Measurements from ENCODE around the gene DMRTB1. TPM values are rescaled to one million over a fixed set of nuclear protein-coding genes. Genes with fewer than 3 reads are reported as not detected.

DMRTB1 gene
- total and polyA plus RNA-seq, 7 donors = not detected

DNA sequence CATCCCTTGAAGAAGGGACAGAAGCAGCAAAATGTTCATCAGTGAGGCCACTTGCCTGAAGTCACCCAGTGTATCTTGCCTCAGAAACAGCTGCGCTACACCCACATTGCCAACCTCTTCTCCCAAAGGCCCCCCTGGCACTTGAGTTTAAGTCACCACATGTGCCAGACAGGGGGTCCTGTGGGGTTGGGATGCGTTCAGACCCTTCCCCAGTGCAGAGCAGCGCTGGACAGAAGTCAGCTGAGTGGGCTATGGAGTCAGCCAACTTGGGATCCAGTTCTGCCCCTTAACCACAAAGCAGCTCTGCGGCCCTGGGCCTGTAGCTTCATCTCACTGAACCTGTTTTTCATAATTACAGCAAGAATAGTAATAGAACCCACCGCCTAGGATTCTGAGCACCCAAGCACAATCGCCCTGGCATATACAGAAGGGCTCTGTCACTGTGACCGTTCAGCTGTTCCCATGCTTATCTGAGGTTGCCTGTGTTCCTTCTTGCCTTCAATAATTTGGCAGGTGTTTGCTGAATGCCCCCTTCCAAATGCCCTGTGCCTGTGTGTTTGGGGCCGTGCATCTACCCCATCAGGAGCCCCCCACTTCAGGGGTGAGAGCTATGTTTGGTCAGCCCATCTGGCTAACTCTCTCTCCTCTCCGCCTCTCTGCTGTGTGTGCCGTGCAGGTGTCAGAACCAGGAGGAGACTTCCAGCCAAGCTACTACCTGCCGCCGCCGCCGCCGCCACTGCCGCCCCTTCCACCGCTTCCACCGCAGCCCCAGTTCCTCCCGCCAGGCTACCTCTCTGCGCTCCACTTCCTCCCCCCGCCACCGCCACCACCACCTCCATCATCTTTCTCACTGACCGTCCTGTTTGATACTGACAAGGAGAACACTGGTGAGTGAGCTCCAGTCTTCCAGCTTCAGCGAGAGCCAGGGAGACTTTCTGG, 5.0 kb downstream of the DMRTB1 start:
- H3K4me3 ChIP-seq = no peak overlapping the region
- H3K36me3 ChIP-seq (ENCODE audit: insufficient read depth in 1 of 2, low read depth in 1 of 2) = no peaks in the 10 kb centered on the region
- DNase-seq (no peak), ATAC-seq (no peak)
- H3K4me1 ChIP-seq = no peaks in the 10 kb centered on the region
- no peaks in the 10 kb centered on the region for H3K9me3 ChIP-seq
- H3K27me3 ChIP-seq (ENCODE audit: insufficient read depth in 3 of 3, low read length in 2 of 3) = peaks cover 0 to 3% (median 0%) of the 10 kb centered on the region in 3 donors
- TF ChIP-seq, protein P1, sequence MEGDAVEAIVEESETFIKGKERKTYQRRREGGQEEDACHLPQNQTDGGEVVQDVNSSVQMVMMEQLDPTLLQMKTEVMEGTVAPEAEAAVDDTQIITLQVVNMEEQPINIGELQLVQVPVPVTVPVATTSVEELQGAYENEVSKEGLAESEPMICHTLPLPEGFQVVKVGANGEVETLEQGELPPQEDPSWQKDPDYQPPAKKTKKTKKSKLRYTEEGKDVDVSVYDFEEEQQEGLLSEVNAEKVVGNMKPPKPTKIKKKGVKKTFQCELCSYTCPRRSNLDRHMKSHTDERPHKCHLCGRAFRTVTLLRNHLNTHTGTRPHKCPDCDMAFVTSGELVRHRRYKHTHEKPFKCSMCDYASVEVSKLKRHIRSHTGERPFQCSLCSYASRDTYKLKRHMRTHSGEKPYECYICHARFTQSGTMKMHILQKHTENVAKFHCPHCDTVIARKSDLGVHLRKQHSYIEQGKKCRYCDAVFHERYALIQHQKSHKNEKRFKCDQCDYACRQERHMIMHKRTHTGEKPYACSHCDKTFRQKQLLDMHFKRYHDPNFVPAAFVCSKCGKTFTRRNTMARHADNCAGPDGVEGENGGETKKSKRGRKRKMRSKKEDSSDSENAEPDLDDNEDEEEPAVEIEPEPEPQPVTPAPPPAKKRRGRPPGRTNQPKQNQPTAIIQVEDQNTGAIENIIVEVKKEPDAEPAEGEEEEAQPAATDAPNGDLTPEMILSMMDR (IDR thresholded peaks at IDR 0.05) = no peak
- intact Hi-C loops (cut with DNase I) = no loop called here
- H3K27ac ChIP-seq = no peak overlapping the region
- 86 to 89% (median 87%) methylated on average over 24 of the region's 24 CpGs for WGBS, 3 donors

DNA sequence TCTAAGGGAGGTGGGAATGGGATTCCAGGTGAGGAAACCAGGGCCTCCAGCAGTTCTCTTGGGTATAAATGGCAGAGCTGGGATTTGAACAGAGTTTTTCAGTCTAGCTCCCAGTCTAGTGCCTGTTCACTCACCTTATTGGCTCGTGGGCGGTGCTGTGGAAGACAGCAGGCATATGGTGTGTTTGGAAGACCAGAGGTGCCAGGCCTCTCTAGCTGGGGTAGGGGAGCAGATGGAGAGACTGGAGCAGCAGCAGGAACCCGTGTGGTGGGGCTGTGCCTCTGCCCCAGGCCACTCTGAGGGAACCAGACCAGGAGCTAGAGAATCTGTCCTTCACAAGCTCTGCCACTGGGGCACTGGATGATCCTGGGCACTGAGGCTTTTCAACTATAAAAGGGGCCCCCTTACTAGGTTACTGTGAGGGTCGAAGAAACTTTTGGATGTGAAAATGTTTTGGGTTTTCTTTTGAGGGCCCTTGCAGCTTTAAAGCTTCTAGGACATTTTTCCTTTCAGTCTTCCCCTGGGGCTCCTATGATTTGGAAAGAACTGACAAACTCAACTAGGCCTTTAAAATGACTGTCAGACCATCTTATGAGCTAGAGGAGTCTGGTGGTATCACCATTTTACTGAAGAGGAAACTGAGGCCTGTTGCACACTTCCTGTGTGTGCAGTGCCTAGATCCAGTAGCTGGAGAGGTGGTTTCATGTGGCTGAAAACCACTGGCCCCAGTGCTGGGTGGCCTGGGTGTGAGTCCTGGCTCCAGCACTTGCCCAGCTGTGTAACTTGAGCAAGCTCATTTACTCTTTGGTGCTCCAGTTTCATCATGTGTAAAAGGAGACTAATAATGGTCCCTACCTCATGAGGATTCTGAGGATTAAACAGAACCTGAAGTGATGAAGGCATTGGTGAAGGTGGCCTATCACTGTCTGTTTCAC, 6.1 kb downstream of the DMRTB1 start:
- no peak for DNase-seq
- Histone ChIP-seq H3K27me3 (ENCODE audit: insufficient read depth in 3 of 3, low read length in 2 of 3) (peaks cover 0 to 3% (median 0%) of the 10 kb centered on the region in 3 donors), H3K36me3 (ENCODE audit: insufficient read depth in 1 of 2, low read depth in 1 of 2) (no peaks in the 10 kb centered on the region), H3K9me3 (no peaks in the 10 kb centered on the region), H3K4me3 (no peak overlapping the region), H3K27ac (no peak overlapping the region), H3K4me1 (no peaks in the 10 kb centered on the region)
- ATAC-seq = no peak
- TF ChIP-seq, protein P1 (IDR thresholded peaks at IDR 0.05) = no peak
- 58 to 81% (median 66%) methylated on average over 4 of the region's 4 CpGs for WGBS, 3 donors
- intact Hi-C loops (cut with DNase I) = no loop called here

DNA sequence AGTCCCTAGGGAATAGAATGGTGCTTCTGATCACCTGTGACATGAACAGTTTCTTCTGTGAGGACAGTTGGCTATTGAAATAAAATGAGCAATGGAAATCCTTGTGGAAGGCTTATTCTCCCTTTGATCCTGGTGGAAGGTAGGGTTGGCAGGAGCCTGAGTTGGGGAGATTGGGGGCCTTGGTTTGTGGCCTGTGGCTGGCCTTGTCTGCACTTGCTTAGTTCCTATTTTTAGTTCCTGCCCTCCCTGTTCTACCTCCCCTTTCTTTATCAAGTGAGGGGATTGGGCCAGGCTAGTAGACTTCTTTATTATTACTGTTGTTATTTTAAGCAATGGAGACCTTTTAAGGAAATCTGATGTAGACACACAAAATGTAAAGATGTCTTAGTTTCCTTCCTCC, 8.2 kb downstream of the DMRTB1 start:
- no peak overlapping the region for H3K4me3 ChIP-seq
- DNase-seq (no peak), ATAC-seq (no peak)
- intact Hi-C loops (cut with DNase I) = no loop called here
- H3K27me3 ChIP-seq (ENCODE audit: insufficient read depth in 3 of 3, low read length in 2 of 3) = peaks cover 0 to 3% (median 0%) of the 10 kb centered on the region in 3 donors
- H3K27ac ChIP-seq = no peak overlapping the region
- H3K9me3 ChIP-seq = no peaks in the 10 kb centered on the region
- H3K4me1 ChIP-seq = no peaks in the 10 kb centered on the region
- no peaks in the 10 kb centered on the region for H3K36me3 ChIP-seq (ENCODE audit: insufficient read depth in 1 of 2, low read depth in 1 of 2)
- TF ChIP-seq, protein P1 (IDR thresholded peaks at IDR 0.05) = no peak

DNA sequence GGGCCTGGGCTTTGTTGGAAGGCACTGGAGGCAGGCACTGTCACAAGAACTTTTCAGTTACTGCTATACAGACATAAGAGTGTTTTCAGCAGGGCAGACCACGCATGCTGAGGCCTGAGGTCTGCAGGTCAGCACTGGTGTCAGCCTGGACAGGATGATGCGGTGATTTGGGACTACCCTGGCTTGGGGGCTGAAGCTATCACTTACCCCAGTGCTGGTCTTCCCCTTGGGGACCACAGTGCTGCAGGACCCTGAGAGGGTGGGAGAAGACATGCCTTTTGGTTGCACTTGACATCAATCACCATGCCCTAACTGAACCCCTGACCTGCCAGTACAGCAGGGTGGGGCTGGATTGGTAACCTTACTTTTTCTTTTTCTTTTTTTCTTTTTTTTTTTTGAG, 9.2 kb downstream of the DMRTB1 start:
- TF ChIP-seq, protein P1 (IDR thresholded peaks at IDR 0.05) = no peak
- H3K4me1 ChIP-seq = no peaks in the 10 kb centered on the region
- no peaks in the 10 kb centered on the region for H3K36me3 ChIP-seq (ENCODE audit: insufficient read depth in 1 of 2, low read depth in 1 of 2)
- 96 to 100% (median 99%) methylated on average over 2 of the region's 2 CpGs for WGBS, 3 donors
- H3K9me3 ChIP-seq = no peaks in the 10 kb centered on the region
- ATAC-seq (no peak), DNase-seq (no peak)
- no peak overlapping the region for H3K4me3 ChIP-seq
- no peak overlapping the region for H3K27ac ChIP-seq
- intact Hi-C loops (cut with DNase I) = no loop called here
- peaks cover 0 to 3% (median 0%) of the 10 kb centered on the region in 3 donors for H3K27me3 ChIP-seq (ENCODE audit: insufficient read depth in 3 of 3, low read length in 2 of 3)
